ELR (cell line): Measurements from ENCODE around the gene SVIL.
"Not testable (repeated sequence)": the region's sequence is repeated elsewhere in the genome, so short reads cannot be mapped to it uniquely, and the experiment has no call there.

Experiments
- DNase-seq: peaks from one replicate; pipeline ENCODE4 v3.0.0-alpha.2; 2015; ENCODE audit warnings: low read depth

SVIL gene

GRCh38 chr10:29486433-29486832 is 148.3 kb downstream of the SVIL start:
- DNase-seq, result no peak

GRCh38 chr10:29484677-29485076 is 150.1 kb downstream of the SVIL start:
- not testable (repeated sequence) for DNase-seq

- DNase-seq, result peak; percentile 87
These were observed 152.0 kb downstream of the SVIL start for GRCh38 chr10:29482591-29483431.

- DNase-seq, result no peak
These were observed 152.8 kb downstream of the SVIL start for GRCh38 chr10:29481906-29482440.

GRCh38 chr10:29479981-29480954 is 154.5 kb downstream of the SVIL start:
- no peak for DNase-seq

- DNase-seq, result peak; percentile 70
These were observed 155.5 kb downstream of the SVIL start for GRCh38 chr10:29479081-29479925.

- DNase-seq, result no peak
These were observed 161.2 kb downstream of the SVIL start for GRCh38 chr10:29473406-29474100.

- DNase-seq, result no peak
These were observed 161.7 kb downstream of the SVIL start for GRCh38 chr10:29473087-29473356.

GRCh38 chr10:29472301-29473086 is 162.3 kb downstream of the SVIL start:
- DNase-seq, result no peak

- DNase-seq, result peak; percentile 92
These were observed 163.3 kb downstream of the SVIL start for GRCh38 chr10:29471544-29471859.

- peak; percentile 46 for DNase-seq
These were observed 163.8 kb downstream of the SVIL start for GRCh38 chr10:29470843-29471543.

GRCh38 chr10:29470355-29470705 is 164.4 kb downstream of the SVIL start:
- DNase-seq, result peak; percentile 20

- DNase-seq, result no peak
These were observed 165.1 kb downstream of the SVIL start for GRCh38 chr10:29469481-29470354.

- peak; percentile 10 for DNase-seq
These were observed 169.4 kb downstream of the SVIL start for GRCh38 chr10:29465384-29465783.

- DNase-seq, result not testable (repeated sequence)
These were observed 170.1 kb downstream of the SVIL start for GRCh38 chr10:29464671-29465171.

- no peak for DNase-seq
These were observed 173.7 kb downstream of the SVIL start for GRCh38 chr10:29461042-29461441.

- not testable (repeated sequence) for DNase-seq
These were observed 176.6 kb downstream of the SVIL start for GRCh38 chr10:29458190-29458589.

- no peak for DNase-seq
These were observed 179.7 kb downstream of the SVIL start for GRCh38 chr10:29455095-29455494.

- no peak for DNase-seq
These were observed 180.5 kb downstream of the SVIL start for GRCh38 chr10:29454250-29454649.
